OCI-LY3 (cell line): ENCODE measurements around the gene TTC17.

Experiments
- H2AFZ ChIP-seq: fragments of 200-600, 300-600 bp; shearing (Covaris generic); 2 replicates; pipeline ENCODE4 v1.6.0; 2014; ENCODE audit warnings: antibody characterized with exemption, low read depth, low read length
- H3K27ac ChIP-seq: fragments of 200-600, 300-600 bp; sonication (generic); 2 replicates; pipeline ENCODE4 v1.5.1; 2014; ENCODE audit warnings: mild to moderate bottlenecking, low read length, moderate library complexity, mixed read lengths
- H3K27me3 ChIP-seq: fragments of 200-600, 300-600 bp; sonication (generic); 2 replicates; pipeline ENCODE4 v1.6.1; 2014; ENCODE audit warnings: low read depth, low read length, mixed read lengths
- H3K36me3 ChIP-seq: fragments of 200-600, 300-600 bp; sonication (generic); replicated peaks from 2 replicates; pipeline ENCODE3; 2014; ENCODE audit warnings: low read depth, low read length, mixed read lengths
- H3K4me1 ChIP-seq: fragments of 300-600, 200-600 bp; sonication (generic); 2 replicates; pipeline ENCODE4 v1.6.1; 2014; ENCODE audit warnings: low read length, mixed read lengths
- H3K4me2 ChIP-seq: fragments of 200-600, 300-600 bp; sonication (generic); 2 replicates; pipeline ENCODE4 v1.6.1; 2014; ENCODE audit warnings: low read length, mixed read lengths
- H3K4me3 ChIP-seq: fragments of 300-600, 200-600 bp; sonication (generic); 2 replicates; pipeline ENCODE4 v1.5.1; 2014; ENCODE audit warnings: antibody characterized with exemption, mild to moderate bottlenecking, low read length, moderate library complexity
- H3K79me2 ChIP-seq: fragments of 300-600, 200-600 bp; shearing (Covaris generic); 2 replicates; pipeline ENCODE4 v1.6.1; 2014; ENCODE audit warnings: mild to moderate bottlenecking, low read length, mixed read lengths
- H3K9ac ChIP-seq: fragments of 300-600, 200-600 bp; shearing (Covaris generic); 2 replicates; pipeline ENCODE4 v1.6.0; 2014; ENCODE audit warnings: mild to moderate bottlenecking, low read length, moderate library complexity
- H3K9me3 ChIP-seq: fragments of 200-600, 300-600 bp; shearing (Covaris generic); 2 replicates; pipeline ENCODE4 v1.6.1; 2014; ENCODE audit warnings: low read length, mixed read lengths; ENCODE audit not compliant: insufficient read depth
- H4K20me1 ChIP-seq: fragments of 200-600, 300-600 bp; sonication (generic); 2 replicates; pipeline ENCODE4 v1.6.1; 2016; ENCODE audit warnings: low read length, mixed read lengths; ENCODE audit not compliant: insufficient read depth
- CTCF ChIP-seq: fragments of 200-600, 300-600 bp; sonication (generic); IDR thresholded peaks from 2 replicates; pipeline ENCODE4 v1.5.1; 2014; ENCODE audit warnings: antibody characterized with exemption, low read length, low read depth
- EZH2phosphoT487 ChIP-seq: fragments of 200-600 bp; shearing (Covaris generic); IDR thresholded peaks from 2 replicates; pipeline ENCODE4 v1.6.1; 2018; ENCODE audit warnings: antibody characterized with exemption, mixed run types, low read depth

The TTC17 gene

GRCh38 chr11:43521471-43521870, 162.8 kb downstream of the TTC17 start:
- Histone ChIP-seq H3K79me2 (no peaks in the 10 kb centered on the region), H3K9ac (no peak overlapping the region), H3K4me1 (no peaks in the 10 kb centered on the region), H3K4me3 (no peak overlapping the region), H2AFZ (no peak overlapping the region), H3K27ac (no peak overlapping the region), H3K4me2 (no peak overlapping the region), H3K27me3 (peaks cover 48% of the 10 kb centered on the region), H3K36me3 (no peaks in the 10 kb centered on the region), H3K9me3 (peaks cover 11% of the 10 kb centered on the region; the same call in 1 of the 2 replicates), H4K20me1 (no peaks in the 10 kb centered on the region)
- TF ChIP-seq CTCF (no peak), EZH2phosphoT487 (no peak)

DNA sequence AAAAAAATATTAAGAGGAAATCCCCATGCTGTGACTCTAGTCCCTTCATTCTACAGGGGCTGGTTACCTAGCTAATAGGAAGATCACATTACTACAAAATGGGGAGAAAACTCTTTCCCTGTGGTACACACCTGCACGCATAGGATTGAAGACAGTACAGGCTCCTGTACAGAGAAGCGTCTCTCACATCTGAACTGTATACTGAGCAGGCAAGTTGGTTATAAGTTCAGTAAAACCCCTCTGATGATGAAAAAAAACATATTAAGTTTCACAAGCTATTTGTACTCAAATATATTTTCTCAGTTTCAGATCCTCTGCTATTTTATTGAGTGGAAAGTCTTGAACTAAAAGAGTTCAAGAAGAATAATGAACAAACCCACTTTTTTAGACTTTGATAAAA, 164.9 kb downstream of the TTC17 start:
- peaks cover 44% of the 10 kb centered on the region for H3K27me3 ChIP-seq
- H3K79me2 ChIP-seq = no peaks in the 10 kb centered on the region
- H4K20me1 ChIP-seq = no peaks in the 10 kb centered on the region
- H3K9me3 ChIP-seq = peaks cover 11% of the 10 kb centered on the region; the same call in 1 of the 2 replicates
- H3K4me1 ChIP-seq = no peaks in the 10 kb centered on the region
- no peak overlapping the region for H2AFZ ChIP-seq
- no peaks in the 10 kb centered on the region for H3K36me3 ChIP-seq
- H3K4me3 ChIP-seq = no peak overlapping the region
- no peak overlapping the region for H3K9ac ChIP-seq
- no peak overlapping the region for H3K27ac ChIP-seq
- TF ChIP-seq EZH2phosphoT487 = no peak
- no peak for TF ChIP-seq CTCF
- no peak overlapping the region for H3K4me2 ChIP-seq

DNA sequence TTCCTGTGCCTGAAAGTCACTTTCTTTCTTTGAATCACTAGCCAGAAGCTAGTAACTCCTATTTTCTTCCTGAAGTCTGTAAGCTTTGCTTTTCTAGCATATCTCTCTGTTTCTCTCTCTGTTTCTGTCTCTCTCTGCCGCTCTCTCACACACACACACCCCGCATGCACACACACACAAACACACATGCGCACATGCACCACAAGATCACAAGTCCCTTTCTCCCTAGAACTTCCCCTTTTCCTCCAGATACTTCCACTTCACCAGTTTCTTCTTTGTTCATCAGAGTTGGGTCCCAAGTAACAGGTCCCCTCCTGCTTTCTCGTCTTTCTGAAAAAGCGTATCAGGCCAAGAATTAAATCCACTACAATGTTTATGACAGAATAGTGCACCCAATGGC, 173.3 kb downstream of the TTC17 start:
- no peak overlapping the region for H3K27ac ChIP-seq
- H3K4me3 ChIP-seq = no peak overlapping the region
- no peaks in the 10 kb centered on the region for H3K9me3 ChIP-seq
- H3K4me1 ChIP-seq = peaks cover 5% of the 10 kb centered on the region; the same call in 1 of the 2 replicates
- H3K79me2 ChIP-seq = no peaks in the 10 kb centered on the region
- TF ChIP-seq CTCF (no peak), EZH2phosphoT487 (no peak)
- no peaks in the 10 kb centered on the region for H3K36me3 ChIP-seq
- no peak overlapping the region for H2AFZ ChIP-seq
- no peaks in the 10 kb centered on the region for H4K20me1 ChIP-seq
- no peak overlapping the region for H3K9ac ChIP-seq
- peaks cover 76% of the 10 kb centered on the region for H3K27me3 ChIP-seq
- H3K4me2 ChIP-seq = no peak overlapping the region

GRCh38 chr11:43537833-43538615, 179.3 kb downstream of the TTC17 start:
- Histone ChIP-seq H3K4me3 (no peak overlapping the region), H3K4me1 (no peaks in the 10 kb centered on the region), H4K20me1 (no peaks in the 10 kb centered on the region), H2AFZ (no peak overlapping the region), H3K27me3 (peaks cover 70% of the 10 kb centered on the region), H3K79me2 (no peaks in the 10 kb centered on the region), H3K36me3 (peaks cover 3% of the 10 kb centered on the region), H3K27ac (no peak overlapping the region), H3K9me3 (peaks cover 4% of the 10 kb centered on the region; the same call in 1 of the 2 replicates), H3K9ac (no peak overlapping the region), H3K4me2 (no peak overlapping the region)
- TF ChIP-seq EZH2phosphoT487 (no peak), CTCF (no peak)
